ENCODE measurements around the gene SFSWAP.

Gene SFSWAP

DNA sequence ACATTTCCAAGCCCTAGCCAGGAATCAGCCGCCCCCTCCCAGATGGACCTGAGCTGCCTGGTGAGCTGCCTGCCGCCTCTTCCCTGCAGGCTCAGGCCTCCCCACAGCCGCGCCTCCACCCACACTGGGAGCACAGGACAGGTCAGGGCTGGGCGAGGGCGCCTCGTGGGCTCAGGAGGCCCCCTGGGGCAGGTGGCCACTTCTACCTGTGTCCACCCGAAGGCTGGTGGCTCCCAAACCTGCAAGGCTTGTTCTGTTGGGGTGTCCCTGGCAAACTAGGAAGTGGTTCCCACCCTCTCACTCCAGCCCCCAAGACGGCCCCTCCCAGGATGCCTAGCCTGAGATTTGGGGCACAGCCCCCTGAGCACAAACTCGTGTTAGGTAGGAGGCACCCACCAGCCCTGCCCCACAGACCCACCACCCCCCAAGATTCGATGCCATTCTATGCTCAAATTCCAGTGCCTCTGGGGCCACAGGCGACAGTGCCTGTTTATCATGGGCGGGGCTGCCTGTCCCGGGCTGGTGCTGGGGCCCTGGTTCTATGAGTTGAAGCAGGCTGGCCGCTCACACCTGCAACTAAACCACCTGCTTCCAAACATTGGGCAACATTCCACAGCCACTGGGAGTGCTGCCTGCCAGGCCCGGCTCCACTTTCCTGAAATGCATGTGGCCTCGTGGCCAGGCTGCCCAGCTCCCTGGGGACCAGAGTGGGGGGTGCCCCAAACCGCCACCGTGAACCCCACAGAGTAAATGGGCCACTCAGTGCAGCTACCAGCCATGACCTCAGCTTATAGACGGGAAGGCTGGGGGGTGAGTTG is 124.1 kb downstream of the SFSWAP start:
- no peak for DNase-seq (ENCODE audit: low read depth)
- H3K4me3 ChIP-seq (replicated peaks; ENCODE audit: low read depth, low read length): no peak overlapping the region
- TF ChIP-seq, protein P1, sequence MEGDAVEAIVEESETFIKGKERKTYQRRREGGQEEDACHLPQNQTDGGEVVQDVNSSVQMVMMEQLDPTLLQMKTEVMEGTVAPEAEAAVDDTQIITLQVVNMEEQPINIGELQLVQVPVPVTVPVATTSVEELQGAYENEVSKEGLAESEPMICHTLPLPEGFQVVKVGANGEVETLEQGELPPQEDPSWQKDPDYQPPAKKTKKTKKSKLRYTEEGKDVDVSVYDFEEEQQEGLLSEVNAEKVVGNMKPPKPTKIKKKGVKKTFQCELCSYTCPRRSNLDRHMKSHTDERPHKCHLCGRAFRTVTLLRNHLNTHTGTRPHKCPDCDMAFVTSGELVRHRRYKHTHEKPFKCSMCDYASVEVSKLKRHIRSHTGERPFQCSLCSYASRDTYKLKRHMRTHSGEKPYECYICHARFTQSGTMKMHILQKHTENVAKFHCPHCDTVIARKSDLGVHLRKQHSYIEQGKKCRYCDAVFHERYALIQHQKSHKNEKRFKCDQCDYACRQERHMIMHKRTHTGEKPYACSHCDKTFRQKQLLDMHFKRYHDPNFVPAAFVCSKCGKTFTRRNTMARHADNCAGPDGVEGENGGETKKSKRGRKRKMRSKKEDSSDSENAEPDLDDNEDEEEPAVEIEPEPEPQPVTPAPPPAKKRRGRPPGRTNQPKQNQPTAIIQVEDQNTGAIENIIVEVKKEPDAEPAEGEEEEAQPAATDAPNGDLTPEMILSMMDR (IDR thresholded peaks at IDR 0.05; ENCODE audit: low read length, missing control alignments): no peak

DNA sequence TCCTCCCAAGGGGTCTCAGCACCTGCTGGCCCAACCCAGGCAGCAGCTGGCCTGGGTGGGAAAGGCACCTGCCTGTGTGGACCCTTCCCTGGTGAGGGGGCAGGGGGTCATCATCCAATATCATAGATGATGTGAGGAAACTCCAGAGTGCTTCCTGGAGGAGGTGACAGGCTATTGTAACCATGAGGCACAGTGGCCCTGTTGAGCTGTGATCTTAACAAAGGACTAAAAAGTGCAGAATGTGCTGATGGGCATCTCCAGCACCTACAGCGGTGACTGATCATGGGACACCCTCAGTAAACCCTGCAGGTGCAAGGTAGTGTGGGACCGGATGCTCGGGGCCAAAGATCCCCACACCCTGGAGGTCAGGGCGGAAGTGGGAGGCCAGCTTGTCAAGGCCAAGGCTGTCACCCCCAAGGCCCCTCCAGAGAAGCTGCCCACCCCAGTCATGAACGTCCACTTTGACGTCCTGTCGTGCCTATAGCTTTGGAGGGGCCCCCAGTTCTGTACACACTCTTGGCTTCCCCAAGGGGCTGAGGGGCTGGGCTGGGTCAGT is 124.8 kb downstream of the SFSWAP start:
- TF ChIP-seq, protein P1 (IDR thresholded peaks at IDR 0.05; ENCODE audit: low read length, missing control alignments): no peak
- DNase-seq (ENCODE audit: low read depth): no peak
- no peak overlapping the region for H3K4me3 ChIP-seq (replicated peaks; ENCODE audit: low read depth, low read length)

DNA sequence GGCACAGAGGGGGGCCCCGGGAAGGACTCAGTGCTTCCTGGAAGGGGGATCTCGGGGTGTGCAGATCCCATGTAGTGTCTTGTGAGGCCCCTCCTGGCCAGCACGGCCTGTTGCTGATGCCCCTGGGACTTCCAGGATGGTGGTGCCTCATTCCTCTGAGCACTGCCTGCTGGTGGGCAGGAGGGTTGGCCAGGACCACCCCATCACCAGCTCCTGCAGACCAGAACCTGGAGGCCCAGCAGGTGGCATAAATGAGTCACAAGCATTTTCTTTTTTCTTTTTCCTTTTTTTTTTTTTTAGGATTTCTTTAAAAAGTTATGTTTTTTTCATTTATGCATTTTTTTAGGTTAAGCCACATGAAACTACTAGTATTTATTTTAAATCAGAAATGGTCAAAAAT is 125.3 kb downstream of the SFSWAP start:
- no peak for DNase-seq (ENCODE audit: low read depth)
- TF ChIP-seq, protein P1 (IDR thresholded peaks at IDR 0.05; ENCODE audit: low read length, missing control alignments): peak; percentile 44
- no peak overlapping the region for H3K4me3 ChIP-seq (replicated peaks; ENCODE audit: low read depth, low read length)

DNA sequence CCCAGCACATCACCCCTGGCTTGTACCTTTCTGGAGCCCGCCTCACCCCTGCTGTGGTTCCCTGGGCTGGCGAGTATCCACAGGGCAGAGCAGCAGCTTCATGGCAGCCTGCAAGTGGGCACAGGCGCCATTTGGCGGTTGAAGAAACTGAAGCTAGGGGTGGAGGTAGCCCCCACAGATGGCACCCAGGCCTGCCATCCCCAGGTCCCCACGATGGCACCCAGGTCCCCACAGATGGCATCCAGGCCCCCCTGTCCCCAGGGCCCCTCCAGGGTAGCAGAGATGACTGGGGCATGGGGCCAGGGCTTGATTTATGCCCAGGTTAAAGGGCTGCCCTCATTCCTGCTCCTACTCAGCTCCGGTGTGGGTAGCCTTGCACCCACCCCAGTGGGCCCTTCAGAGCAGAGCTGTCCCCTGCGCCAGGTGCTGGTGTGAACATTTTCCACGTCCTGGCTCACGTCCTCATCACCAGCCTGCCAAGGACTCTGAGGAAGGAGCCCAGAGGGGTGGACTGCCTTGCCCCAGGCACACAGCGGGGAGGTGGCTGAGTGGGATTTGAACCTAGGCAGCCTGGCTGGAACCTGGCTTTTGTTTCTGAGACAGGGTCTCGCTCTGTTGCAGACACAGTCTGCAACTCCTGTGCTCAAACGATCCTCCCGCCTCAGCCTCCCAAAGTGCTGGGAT is 126.0 kb downstream of the SFSWAP start:
- H3K4me3 ChIP-seq (replicated peaks; ENCODE audit: low read depth, low read length): no peak overlapping the region
- DNase-seq (ENCODE audit: low read depth): no peak
- TF ChIP-seq, protein P1 (IDR thresholded peaks at IDR 0.05; ENCODE audit: low read length, missing control alignments): no peak

DNA sequence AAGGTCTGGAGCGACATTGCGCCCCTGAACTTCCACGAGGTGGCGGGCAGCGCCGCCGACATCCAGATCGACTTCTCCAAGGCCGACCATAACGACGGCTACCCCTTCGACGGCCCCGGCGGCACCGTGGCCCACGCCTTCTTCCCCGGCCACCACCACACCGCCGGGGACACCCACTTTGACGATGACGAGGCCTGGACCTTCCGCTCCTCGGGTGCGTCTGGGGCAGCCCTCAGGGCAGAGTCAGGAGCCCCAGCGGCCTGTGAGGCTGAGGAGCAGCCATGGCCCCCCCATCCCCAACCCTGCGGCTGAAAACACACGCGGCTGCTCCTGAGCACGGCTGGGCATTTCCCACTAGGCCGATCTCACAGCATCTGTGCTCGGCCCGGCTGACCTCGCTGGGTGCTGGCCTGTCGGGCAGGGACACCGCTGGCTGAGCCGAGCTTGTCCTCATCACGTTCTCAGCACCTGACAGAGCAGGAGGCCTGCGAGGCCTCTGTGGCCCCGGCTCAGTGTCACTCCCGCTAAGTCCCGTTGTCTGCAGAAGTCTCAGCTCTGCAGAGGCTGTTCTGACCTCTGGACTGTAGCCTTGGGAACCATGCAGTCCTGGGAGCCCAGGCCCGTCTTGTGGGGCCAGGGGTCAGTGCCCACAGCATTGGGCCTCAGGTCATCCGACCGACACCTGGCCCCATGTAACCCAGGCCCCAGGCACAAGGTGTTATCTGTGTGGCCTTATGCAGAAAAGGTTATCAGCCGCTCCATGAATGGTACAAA is 129.9 kb downstream of the SFSWAP start:
- DNase-seq (ENCODE audit: low read depth): no peak
- H3K4me3 ChIP-seq (replicated peaks; ENCODE audit: low read depth, low read length): no peak overlapping the region
- TF ChIP-seq, protein P1 (IDR thresholded peaks at IDR 0.05; ENCODE audit: low read length, missing control alignments): no peak

DNA sequence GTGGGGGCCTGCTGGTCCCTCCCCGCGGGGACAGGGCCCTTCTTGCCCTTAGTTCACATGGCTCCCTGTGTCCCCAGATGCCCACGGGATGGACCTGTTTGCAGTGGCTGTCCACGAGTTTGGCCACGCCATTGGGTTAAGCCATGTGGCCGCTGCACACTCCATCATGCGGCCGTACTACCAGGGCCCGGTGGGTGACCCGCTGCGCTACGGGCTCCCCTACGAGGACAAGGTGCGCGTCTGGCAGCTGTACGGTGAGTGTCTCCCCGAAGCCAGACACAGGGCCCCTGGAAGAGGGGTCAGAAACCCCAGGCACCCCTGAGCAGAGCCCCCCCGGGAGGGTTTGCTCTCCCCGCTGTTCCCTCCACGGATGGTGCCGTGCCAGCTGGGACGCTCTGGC is 130.7 kb downstream of the SFSWAP start:
- TF ChIP-seq, protein P1 (IDR thresholded peaks at IDR 0.05; ENCODE audit: low read length, missing control alignments): no peak
- no peak overlapping the region for H3K4me3 ChIP-seq (replicated peaks; ENCODE audit: low read depth, low read length)
- no peak for DNase-seq (ENCODE audit: low read depth)

Measured in fibroblast of pulmonary artery (primary cell).